Measurements from ENCODE around the gene ABCC6. TPM values are rescaled to one million over a fixed set of nuclear protein-coding genes. Genes with fewer than 3 reads are reported as not detected.

Gene ABCC6
- total and polyA plus RNA-seq, 2 donors (not counting 3 experiments of a cell fraction or from before 2014, with no cell fraction given): 0.07 to 0.84 TPM

GRCh38 chr16:16169615-16170014 is 53.7 kb downstream of the ABCC6 start:
- no peaks in the 10 kb centered on the region for H4K20me1 ChIP-seq (replicated peaks; ENCODE audit: control insufficient read depth, extremely low read depth, insufficient read depth, low read length)
- no peaks in the 10 kb centered on the region for H3K4me1 ChIP-seq (ENCODE audit: control insufficient read depth, extremely low read depth, insufficient read depth, low read length)
- no peak overlapping the region for H3K4me2 ChIP-seq (ENCODE audit: insufficient read depth, low read length)
- H3K36me3 ChIP-seq (ENCODE audit: control insufficient read depth in 2 of 2, extremely low read depth in 1 of 2, insufficient read depth in 2 of 2, low read length in 2 of 2): no peaks in the 10 kb centered on the region
- ChIA-PET CTCF (interaction anchor here (1.2 to 1.4 kb wide), 2 partner anchors 18 to 25 kb away, joined by 4 read pairs; no protein-coding TSS in a partner anchor), POLR2A (no interaction called here)
- no peak for DNase-seq (ENCODE audit: low read depth, low spot score)
- no peaks in the 10 kb centered on the region for H3K9me3 ChIP-seq (replicated peaks; ENCODE audit: control insufficient read depth, insufficient read depth, low read length)
- H3K4me3 ChIP-seq (replicated peaks in 1 of 3; ENCODE audit: insufficient read depth in 1 of 3, low read depth in 1 of 3, low read length in 3 of 3): no peak overlapping the region
- no peak for TF ChIP-seq CTCF (IDR thresholded peaks at IDR 0.05; ENCODE audit: extremely low read depth in 1 of 2, insufficient read depth in 1 of 2, low read depth in 1 of 2, low read length in 2 of 2)
- TF ChIP-seq, protein P1, sequence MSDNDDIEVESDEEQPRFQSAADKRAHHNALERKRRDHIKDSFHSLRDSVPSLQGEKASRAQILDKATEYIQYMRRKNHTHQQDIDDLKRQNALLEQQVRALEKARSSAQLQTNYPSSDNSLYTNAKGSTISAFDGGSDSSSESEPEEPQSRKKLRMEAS (IDR thresholded peaks at IDR 0.05; ENCODE audit: insufficient read depth, insufficient read length): no peak
- TF ChIP-seq POLR2A (IDR thresholded peaks at IDR 0.05; ENCODE audit: low read depth, low read length): no peak
- TF ChIP-seq EZH2 (IDR thresholded peaks at IDR 0.05; ENCODE audit: borderline replicate concordance, low read depth, low read length, severe bottlenecking): no peak
- no peak for TF ChIP-seq GATA2 (IDR thresholded peaks at IDR 0.05; ENCODE audit: insufficient read depth, insufficient read length, low read depth, low read length)
- TF ChIP-seq FOS (IDR thresholded peaks at IDR 0.05; ENCODE audit: borderline replicate concordance, insufficient read depth, low read length): no peak
- no peak for TF ChIP-seq POLR2AphosphoS5 (IDR thresholded peaks at IDR 0.05; ENCODE audit: insufficient read depth, low read depth, low read length)
- TF ChIP-seq MYC (IDR thresholded peaks at IDR 0.05; ENCODE audit: low read depth, low read length): no peak
- TF ChIP-seq JUN (IDR thresholded peaks at IDR 0.05; ENCODE audit: borderline replicate concordance, insufficient read depth, insufficient read length, low read depth): no peak
- dilution Hi-C loops (cut with MboI; ENCODE audit: extremely low pct_ligation_motif_present, low sequenced_read_pairs) (no loop called here), intact Hi-C loops (cut with micrococcal nuclease) (no loop called here)
- no peaks in the 10 kb centered on the region for H3K79me2 ChIP-seq (ENCODE audit: control insufficient read depth, insufficient read depth, low read length)
- no peak overlapping the region for H3K9ac ChIP-seq (replicated peaks; ENCODE audit: extremely low read depth, insufficient read depth, low read length)
- H3K27me3 ChIP-seq (ENCODE audit: control insufficient read depth in 2 of 2, insufficient read depth in 2 of 2, low read length in 2 of 2): no peaks in the 10 kb centered on the region
- H2AFZ ChIP-seq (ENCODE audit: low read depth, low read length): no peak overlapping the region
- no TSS peak for BruUV-seq (replicated peaks)
- no peak overlapping the region for H3K27ac ChIP-seq (ENCODE audit: insufficient read depth, low read depth, low read length)
- FAIRE-seq: no peak
- no peaks in the 10 kb centered on the region for H3K9me1 ChIP-seq (replicated peaks; ENCODE audit: control insufficient read depth, extremely low read depth, insufficient read depth, low read length)

Measured in endothelial cell of umbilical vein (primary cell).